Prostate gland (tissue), 2 donors: ENCODE results near the gene RETN. TPM values are rescaled to one million over a fixed set of nuclear protein-coding genes. Genes with fewer than 3 reads are reported as not detected.

Experiments used
- DNase-seq: peaks from one replicate; pipeline ENCODE4 v3.0.0-alpha.2; 2019; ENCODE audit warnings: low spot score
- H3K27ac ChIP-seq, 2 donors: fragments of 200-600 bp; sonication (generic); 2 replicates each; pipeline ENCODE4 v1.5.1; 2017 to 2019
- H3K27me3 ChIP-seq: fragments of 200-600 bp; sonication (generic); replicated peaks from 2 replicates; pipeline ENCODE4 v1.5.1; 2019; ENCODE audit not compliant: insufficient read depth
- H3K36me3 ChIP-seq, 2 donors: fragments of 200-600 bp; sonication (generic); 1 replicate in 1 of 2; 2 replicates in 1 of 2; pipeline versions ENCODE4 v1.5.1 to v1.8.1; 2017 to 2019
- H3K4me1 ChIP-seq: fragments of 200-600 bp; sonication (generic); replicated peaks from 2 replicates; pipeline ENCODE4 v1.5.1; 2019
- H3K4me3 ChIP-seq, 2 donors: fragments of 200-600 bp; sonication (generic); 2 replicates each; pipeline ENCODE4 v1.5.1; 2017 to 2019
- H3K9me3 ChIP-seq: fragments of 200-600 bp; sonication (generic); 2 replicates; pipeline ENCODE4 v1.5.1; 2017
- CTCF ChIP-seq, 4 experiments: fragments of 200-600 bp in 2 of 4; fragments of 450-650 bp in 2 of 4; sonication (generic) in 2 of 4; IDR thresholded peaks; 1 replicate in 3 of 4; 2 replicates in 1 of 4; pipeline ENCODE4 v1.5.1; 2016 to 2019; ENCODE audit warnings: antibody characterized with exemption in 4 of 4, mild to moderate bottlenecking in 2 of 4, moderate library complexity in 2 of 4
- POLR2A ChIP-seq: fragments of 450-650 bp; IDR thresholded peaks from one replicate; pipeline ENCODE4 v1.6.1; 2016; ENCODE audit warnings: antibody characterized with exemption, mild to moderate bottlenecking
- POLR2AphosphoS5 ChIP-seq: sonication (generic); formaldehyde crosslinking; IDR thresholded peaks from one replicate; pipeline ENCODE4 v1.6.1; 2017; ENCODE audit warnings: antibody characterized with exemption
- WGBS: methylation state at CpG from one replicate; pipeline ENCODE4 v1.1.5; 2018; 5-methylcytosine and 5-hydroxymethylcytosine counted together
- intact Hi-C: fragments of 100-400 bp; cut with DNase I; formaldehyde crosslinking; loops from one replicate; pipeline ENCODE4 v1.14.2; 2022
- total RNA-seq, 2 donors: library from RNA; depleted of rRNA; stranded (reverse); fragments of >200 nt; gene quantifications; one replicate each; pipeline ENCODE4 v1.1.0, GENCODE V29; 2016

The RETN gene
- total RNA-seq, 2 donors from 2014 or later: not detected

- H3K27me3 ChIP-seq: peaks cover 2% of the 10 kb centered on the region
- intact Hi-C loops: no loop called here
- no peak overlapping the region for H3K27ac ChIP-seq
- TF ChIP-seq POLR2AphosphoS5: no peak
- TF ChIP-seq POLR2A: no peak
- no peak for TF ChIP-seq CTCF (IDR thresholded peaks at IDR 0.05)
- no peak for DNase-seq
- H3K4me3 ChIP-seq: no peak overlapping the region
- no peaks in the 10 kb centered on the region for H3K36me3 ChIP-seq
- H3K4me1 ChIP-seq: no peaks in the 10 kb centered on the region
- no peaks in the 10 kb centered on the region for H3K9me3 ChIP-seq
- WGBS: 2% methylated on average over 43 of the region's 43 CpGs
Observed at GRCh38 chr19:7670150-7670783, 1.4 kb downstream of the RETN start.

GRCh38 chr19:7670790-7671189, 1.9 kb downstream of the RETN start:
- WGBS: 20% methylated on average over 9 of the region's 9 CpGs
- intact Hi-C loops: no loop called here
- H3K27me3 ChIP-seq: peaks cover 2% of the 10 kb centered on the region
- H3K36me3 ChIP-seq: no peaks in the 10 kb centered on the region
- H3K27ac ChIP-seq: no peak overlapping the region
- H3K9me3 ChIP-seq: no peaks in the 10 kb centered on the region
- TF ChIP-seq CTCF (IDR thresholded peaks at IDR 0.05): no peak
- no peak for TF ChIP-seq POLR2A
- TF ChIP-seq POLR2AphosphoS5: no peak
- no peak for DNase-seq
- H3K4me1 ChIP-seq: no peaks in the 10 kb centered on the region
- no peak overlapping the region for H3K4me3 ChIP-seq

- H3K36me3 ChIP-seq: no peaks in the 10 kb centered on the region
- DNase-seq: no peak
- H3K4me1 ChIP-seq: no peaks in the 10 kb centered on the region
- no peak for TF ChIP-seq CTCF (IDR thresholded peaks at IDR 0.05)
- TF ChIP-seq POLR2A: no peak
- TF ChIP-seq POLR2AphosphoS5: no peak
- peaks cover 2% of the 10 kb centered on the region for H3K27me3 ChIP-seq
- H3K27ac ChIP-seq: no peak overlapping the region
- no peak overlapping the region for H3K4me3 ChIP-seq
- no peaks in the 10 kb centered on the region for H3K9me3 ChIP-seq
- WGBS: 41% methylated on average over 9 of the region's 9 CpGs
- intact Hi-C loops: no loop called here
Observed at GRCh38 chr19:7672522-7672921, 3.7 kb downstream of the RETN start.

- no peak for TF ChIP-seq POLR2AphosphoS5
- no peak for TF ChIP-seq CTCF (IDR thresholded peaks at IDR 0.05)
- intact Hi-C loops: loop anchor here (5.0 kb wide), 1 partner anchor 317 kb away; no protein-coding TSS in a partner anchor
- Histone ChIP-seq H3K27me3 (peaks cover 2% of the 10 kb centered on the region), H3K36me3 (no peaks in the 10 kb centered on the region), H3K9me3 (no peaks in the 10 kb centered on the region), H3K4me3 (no peak overlapping the region), H3K4me1 (no peaks in the 10 kb centered on the region), H3K27ac (no peak overlapping the region)
- DNase-seq: no peak
- 53% methylated on average over 21 of the region's 21 CpGs for WGBS
Observed at GRCh38 chr19:7674010-7675005, 5.5 kb downstream of the RETN start.
